ENCODE data around the gene ZNF737. TPM values are rescaled to one million over a fixed set of nuclear protein-coding genes. Genes with fewer than 3 reads are reported as not detected.

ZNF737 gene
- total and polyA plus RNA-seq, 2 of the 4 experiments (the other 2 are of a cell fraction) = 2.0 to 5.0 TPM

DNA sequence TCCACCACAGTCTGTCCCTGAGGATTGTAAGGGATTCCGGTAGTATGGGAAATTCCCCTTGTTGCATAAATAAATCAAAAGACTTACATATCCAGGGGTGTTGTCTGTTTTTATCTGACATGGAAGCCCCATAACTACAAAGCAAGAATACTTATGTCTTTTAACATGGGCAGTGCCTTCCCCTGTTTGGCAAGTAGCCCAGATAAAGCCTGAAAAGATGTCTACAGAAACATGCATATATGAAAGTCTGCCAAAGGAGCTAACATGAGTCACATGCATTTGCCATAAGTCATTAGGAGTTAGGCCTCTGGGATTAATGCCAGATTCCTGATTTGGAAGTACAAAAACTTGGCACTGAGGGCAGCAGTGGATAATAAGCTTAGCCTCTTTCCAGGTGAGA is 62.1 kb downstream of the ZNF737 start:
- H2AK5ac ChIP-seq (ENCODE audit: low read depth, low read length) = no peak overlapping the region
- BruUV-seq (replicated peaks) = no TSS peak
- ChIA-PET CTCF (no interaction called here), POLR2A (ENCODE audit: unreplicated experiment) (interaction anchor here (0.6 kb wide), 1 partner anchor 461 kb away, joined by 3 read pairs; no protein-coding TSS in a partner anchor)
- no peak overlapping the region for H2AFZ ChIP-seq (replicated peaks; ENCODE audit: low read length, poor library complexity)
- intact Hi-C loops (cut with micrococcal nuclease) (no loop called here), in situ Hi-C loops (cut with MboI; ENCODE audit: low sequenced_read_pairs) (no loop called here), dilution Hi-C loops (cut with HindIII; ENCODE audit: low sequenced_read_pairs, unreplicated experiment) (no loop called here)
- TF ChIP-seq CHD1 (IDR thresholded peaks at IDR 0.05; ENCODE audit: low read depth, low read length) = no peak
- TF ChIP-seq, protein P1, sequence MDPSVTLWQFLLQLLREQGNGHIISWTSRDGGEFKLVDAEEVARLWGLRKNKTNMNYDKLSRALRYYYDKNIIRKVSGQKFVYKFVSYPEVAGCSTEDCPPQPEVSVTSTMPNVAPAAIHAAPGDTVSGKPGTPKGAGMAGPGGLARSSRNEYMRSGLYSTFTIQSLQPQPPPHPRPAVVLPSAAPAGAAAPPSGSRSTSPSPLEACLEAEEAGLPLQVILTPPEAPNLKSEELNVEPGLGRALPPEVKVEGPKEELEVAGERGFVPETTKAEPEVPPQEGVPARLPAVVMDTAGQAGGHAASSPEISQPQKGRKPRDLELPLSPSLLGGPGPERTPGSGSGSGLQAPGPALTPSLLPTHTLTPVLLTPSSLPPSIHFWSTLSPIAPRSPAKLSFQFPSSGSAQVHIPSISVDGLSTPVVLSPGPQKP (IDR thresholded peaks at IDR 0.05; ENCODE audit: borderline replicate concordance, low read depth, low read length) = no peak
- H2AK9ac ChIP-seq (replicated peaks; ENCODE audit: low read depth, low read length, poor library complexity) = no peak overlapping the region
- no peak overlapping the region for H2BK15ac ChIP-seq (ENCODE audit: low read depth, low read length)
- no peaks in the 10 kb centered on the region for H3K27me3 ChIP-seq (ENCODE audit: control insufficient read depth, insufficient read depth, low read length)
- H4K20me1 ChIP-seq (ENCODE audit: insufficient read depth, low read length) = no peaks in the 10 kb centered on the region
- no peak overlapping the region for H3K4me3 ChIP-seq (ENCODE audit: insufficient read depth, low read depth, low read length)
- DNase-seq = peak; percentile 35
- H3K9me1 ChIP-seq (ENCODE audit: insufficient read depth, low read length) = no peaks in the 10 kb centered on the region
- H2BK120ac ChIP-seq (ENCODE audit: low read depth, low read length) = no peak overlapping the region
- H3K79me1 ChIP-seq (ENCODE audit: low read depth in 1 of 2, low read length in 2 of 2) = no peaks in the 10 kb centered on the region
- no peak overlapping the region for H3K9ac ChIP-seq (ENCODE audit: low read depth, low read length)
- H4K8ac ChIP-seq (ENCODE audit: low read depth in 2 of 2, low read length in 2 of 2) = no peak overlapping the region
- H2BK20ac ChIP-seq (ENCODE audit: low read depth, low read length) = no peak overlapping the region
- no peaks in the 10 kb centered on the region for H3K4me1 ChIP-seq (ENCODE audit: control insufficient read depth, insufficient read depth, low read length)
- no peak overlapping the region for H3K27ac ChIP-seq (ENCODE audit: insufficient read depth, low read length)
- H3K4ac ChIP-seq (ENCODE audit: low read depth, low read length) = no peak overlapping the region
- H3K14ac ChIP-seq (replicated peaks; ENCODE audit: low read depth, low read length) = no peak overlapping the region
- no peaks in the 10 kb centered on the region for H3K36me3 ChIP-seq (ENCODE audit: control insufficient read depth, insufficient read depth, low read length)
- ATAC-seq (ENCODE audit: low read depth) = no peak
- no CpG with 5 or more reads among the region's 1 CpG for WGBS, 2 experiments (ENCODE audit: extremely low coverage in 2 of 2, insufficient read length in 1 of 2)
- no peak overlapping the region for H3K23ac ChIP-seq (ENCODE audit: low read depth, low read length)
- H3K18ac ChIP-seq (ENCODE audit: low read depth, low read length) = no peak overlapping the region
- no peak overlapping the region for H4K5ac ChIP-seq (ENCODE audit: low read depth, low read length)
- peaks cover 10% of the 10 kb centered on the region for H3K9me3 ChIP-seq (ENCODE audit: control insufficient read depth, insufficient read depth, low read length)
- H4K91ac ChIP-seq (ENCODE audit: insufficient read depth, low read depth, low read length) = no peak overlapping the region
- no peak overlapping the region for H3K56ac ChIP-seq (ENCODE audit: extremely low read depth, insufficient read depth, low read length)
- H2BK5ac ChIP-seq (ENCODE audit: low read depth, low read length, poor library complexity, severe bottlenecking) = no peak overlapping the region
- H3K4me2 ChIP-seq (ENCODE audit: low read depth, low read length) = no peak overlapping the region

Other genes with a start within 250 kb of the ZNF737 start
- 3.2 and 5.3 TPM in 2 replicates for gene ZNF626, start 95.8 kb upstream of the ZNF737 start, total RNA-seq (2012; rRNA removed)
- 0.90 and 1.6 TPM in 2 replicates for gene ZNF626, start 95.8 kb upstream of the ZNF737 start, polyA plus RNA-seq (2012; rRNA removed)
- gene ZNF66, start 210.5 kb upstream of the ZNF737 start, total RNA-seq (2012; rRNA removed) = 2.0 and 2.2 TPM in 2 replicates
- gene ZNF66, start 210.5 kb upstream of the ZNF737 start, polyA plus RNA-seq (2012; rRNA removed) = 0.55 and 0.75 TPM in 2 replicates

Data from IMR-90 (cell line).